HepG2 (cell line): Measurements from ENCODE around the gene PRMT7. TPM values are rescaled to one million over a fixed set of nuclear protein-coding genes. Genes with fewer than 3 reads are reported as not detected.
A peak's percentile ranks its signal among the peaks of the same experiment; 100 is the strongest.

Experiments
- ATRX ChIP-seq: sonication (generic); formaldehyde crosslinking; IDR thresholded peaks from 2 replicates; pipeline ENCODE4 v1.4.0; 2020; ENCODE audit warnings: missing genetic modification reagents, borderline replicate concordance
- CBFB ChIP-seq: sonication (generic); formaldehyde crosslinking; IDR thresholded peaks from 2 replicates; pipeline ENCODE4 v1.4.0; 2020; ENCODE audit warnings: missing genetic modification reagents
- CREB1 ChIP-seq, 2 experiments: fragments of 450-650 bp in 1 of 2; IDR thresholded peaks; 2 replicates each; pipeline ENCODE4 v1.6.1; 2016 to 2017; ENCODE audit warnings: control low read depth in 1 of 2, mild to moderate bottlenecking in 1 of 2, missing compliant biosample characterization in 1 of 2, missing genetic modification characterization in 1 of 2
- CSRNP2 ChIP-seq: sonication (generic); formaldehyde crosslinking; conservative IDR thresholded peaks from 2 replicates; pipeline ENCODE4 v1.8.0; 2022; ENCODE audit warnings: low read depth, missing genetic modification reagents
- GTF2F1 ChIP-seq: fragments of 150-350 bp; IDR thresholded peaks from 2 replicates; pipeline ENCODE4 v1.6.1; 2014; ENCODE audit warnings: low read length
- HNRNPK ChIP-seq: fragments of 200-400 bp; formaldehyde crosslinking; IDR thresholded peaks from 2 replicates; pipeline ENCODE4 v1.6.1; 2018; ENCODE audit warnings: low read length, low read depth, moderate library complexity, mild to moderate bottlenecking; ENCODE audit not compliant: poor library complexity, severe bottlenecking
- IKZF4 ChIP-seq: sonication (generic); formaldehyde crosslinking; IDR thresholded peaks from 2 replicates; pipeline ENCODE4 v1.5.1; 2020; ENCODE audit warnings: borderline replicate concordance, mild to moderate bottlenecking, low read depth, missing genetic modification reagents; ENCODE audit errors: not compliant biosample characterization
- KLF9 ChIP-seq: IDR thresholded peaks from 2 replicates; pipeline ENCODE4 v1.6.1; 2016; ENCODE audit warnings: low read depth
- RAD21 ChIP-seq: fragments of 450-650 bp; formaldehyde crosslinking; IDR thresholded peaks from 2 replicates; pipeline ENCODE4 v1.5.0; 2020; ENCODE audit warnings: mild to moderate bottlenecking
- RBFOX2 ChIP-seq: fragments of 200-400 bp; formaldehyde crosslinking; IDR thresholded peaks from 2 replicates; pipeline ENCODE4 v1.6.1; 2017; ENCODE audit warnings: low read depth, mild to moderate bottlenecking, low read length
- ZBTB25 ChIP-seq: IDR thresholded peaks from 2 replicates; pipeline ENCODE4 v1.6.1; 2018; ENCODE audit warnings: missing genetic modification reagents
- ZFP82 ChIP-seq: sonication (generic); formaldehyde crosslinking; IDR thresholded peaks from 2 replicates; pipeline ENCODE4 v1.5.1; 2020; ENCODE audit warnings: mild to moderate bottlenecking, missing genetic modification reagents, borderline replicate concordance
- ZMAT5 ChIP-seq: sonication (generic); formaldehyde crosslinking; IDR thresholded peaks from 2 replicates; pipeline ENCODE4 v1.5.0; 2020; ENCODE audit warnings: mild to moderate bottlenecking, low read depth, missing genetic modification reagents, borderline replicate concordance
- ZNF33A ChIP-seq: sonication (generic); formaldehyde crosslinking; IDR thresholded peaks from 2 replicates; pipeline ENCODE4 v1.5.1; 2020; ENCODE audit warnings: missing genetic modification reagents, mild to moderate bottlenecking, moderate library complexity, borderline replicate concordance
- ZNF512 ChIP-seq: sonication (generic); formaldehyde crosslinking; IDR thresholded peaks from 2 replicates; pipeline ENCODE4 v1.4.0; 2020; ENCODE audit warnings: mild to moderate bottlenecking, missing genetic modification reagents
- ZNF589 ChIP-seq: sonication (generic); formaldehyde crosslinking; conservative IDR thresholded peaks from 2 replicates; pipeline ENCODE4 v1.8.0; 2022; ENCODE audit warnings: mild to moderate bottlenecking, moderate library complexity, missing genetic modification reagents
- ZNF609 ChIP-seq: sonication (generic); formaldehyde crosslinking; IDR thresholded peaks from 2 replicates; pipeline ENCODE4 v1.4.0; 2020; ENCODE audit warnings: mild to moderate bottlenecking, missing genetic modification reagents, borderline replicate concordance
- ZNF75D ChIP-seq: sonication (generic); formaldehyde crosslinking; IDR thresholded peaks from 2 replicates; pipeline ENCODE4 v1.8.1; 2023; ENCODE audit warnings: missing genetic modification reagents, mild to moderate bottlenecking, borderline replicate concordance
- polyA plus RNA-seq, 8 experiments: library from polyadenylated mRNA; depleted of rRNA in 3 of 8; stranded (reverse) in 7 of 8; unstranded in 1 of 8; fragments of >200 nt; fragmentation: Illumina TruSeq in 4 of 8; extraction: Trizol in 4 of 8; gene quantifications; 2 replicates each; pipeline versions ENCODE4 v1.2.1 to v1.2.3, GENCODE V29; 2011 to 2016; ENCODE audit warnings: low read depth in 4 of 8, missing spikeins in 1 of 8, mixed read lengths in 1 of 8; ENCODE audit not compliant: insufficient read depth in 1 of 8
- total RNA-seq, 5 experiments: library from RNA; depleted of rRNA; stranded (reverse); fragments of >200 nt; fragmentation: Illumina TruSeq; extraction: Trizol; gene quantifications; 2 replicates each; pipeline ENCODE4 v1.2.3, GENCODE V29; 2016; ENCODE audit warnings: low read depth in 1 of 5

Gene PRMT7
- total and polyA plus RNA-seq, 2 of the 13 experiments (the other 11 are each of a cell fraction or from before 2014, with no cell fraction given), result 47.5 to 55.0 TPM

- TF ChIP-seq ZFP82 (CRISPR knock-in tag), result no peak
- no peak for TF ChIP-seq CREB1 (IDR thresholded peaks at IDR 0.05)
- TF ChIP-seq CREB1 (CRISPR knock-in tag; IDR thresholded peaks at IDR 0.05), result no peak
- TF ChIP-seq ZBTB25 (CRISPR knock-in tag), result no peak
- TF ChIP-seq HNRNPK, result no peak
- no peak for TF ChIP-seq IKZF4 (CRISPR knock-in tag)
- no peak for TF ChIP-seq ZNF75D (CRISPR knock-in tag)
- TF ChIP-seq ZMAT5 (CRISPR knock-in tag), result no peak
- TF ChIP-seq ATRX (CRISPR knock-in tag), result no peak
- TF ChIP-seq ZNF512 (CRISPR knock-in tag), result no peak
- TF ChIP-seq KLF9 (CRISPR knock-in tag), result 0 out of 2 replicates have a peak, but pooled peaks have one; percentile 26
- TF ChIP-seq CBFB (CRISPR knock-in tag), result no peak
- TF ChIP-seq GTF2F1, result no peak
- TF ChIP-seq ZNF589, result no peak
- no peak for TF ChIP-seq CSRNP2 (CRISPR knock-in tag)
- no peak for TF ChIP-seq RBFOX2
- TF ChIP-seq RAD21 (CRISPR knock-in tag), result no peak
- no peak for TF ChIP-seq ZNF33A (CRISPR knock-in tag)
- TF ChIP-seq ZNF609, result no peak
These were observed 21.7 kb downstream of the PRMT7 start (continued) for GRCh38 chr16:68332411-68333121.
